ENCODE measurements around the gene PIK3R5.
"Not testable (repeated sequence)": the region's sequence is repeated elsewhere in the genome, so short reads cannot be mapped to it uniquely, and the experiment has no call there.

PIK3R5 gene

DNA sequence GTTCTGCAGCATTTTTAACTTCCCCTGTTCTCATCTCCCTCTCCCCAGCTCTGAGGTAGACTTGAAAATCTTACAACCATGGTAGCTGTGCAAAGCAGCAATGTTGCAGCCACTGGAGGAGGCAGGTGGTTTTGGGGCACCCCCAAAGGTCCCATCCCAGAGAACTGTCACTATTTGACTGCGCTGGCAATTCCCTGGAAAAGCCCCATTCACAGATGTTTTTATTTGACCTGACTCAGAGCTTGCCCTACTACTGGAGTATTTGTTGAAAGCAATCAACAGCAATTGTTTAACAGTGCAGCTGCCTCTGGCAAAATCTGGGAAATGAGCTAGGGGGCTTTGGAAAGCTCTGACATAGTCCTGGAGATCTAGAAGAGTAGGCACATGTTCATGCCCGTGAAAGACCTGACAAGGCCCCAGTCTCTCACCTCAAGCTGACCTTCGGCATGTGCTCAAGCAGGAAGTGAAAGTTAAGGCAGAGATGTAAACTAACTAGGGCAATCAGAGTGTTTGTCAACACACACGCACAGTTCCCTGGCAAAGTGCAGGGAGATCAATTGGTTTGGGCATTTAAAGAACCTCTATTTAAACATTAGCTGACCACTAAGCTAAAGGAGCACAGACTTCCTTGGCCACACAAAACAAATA, 19.7 kb upstream of the PIK3R5 start:
- DNase-seq, result no peak

DNA sequence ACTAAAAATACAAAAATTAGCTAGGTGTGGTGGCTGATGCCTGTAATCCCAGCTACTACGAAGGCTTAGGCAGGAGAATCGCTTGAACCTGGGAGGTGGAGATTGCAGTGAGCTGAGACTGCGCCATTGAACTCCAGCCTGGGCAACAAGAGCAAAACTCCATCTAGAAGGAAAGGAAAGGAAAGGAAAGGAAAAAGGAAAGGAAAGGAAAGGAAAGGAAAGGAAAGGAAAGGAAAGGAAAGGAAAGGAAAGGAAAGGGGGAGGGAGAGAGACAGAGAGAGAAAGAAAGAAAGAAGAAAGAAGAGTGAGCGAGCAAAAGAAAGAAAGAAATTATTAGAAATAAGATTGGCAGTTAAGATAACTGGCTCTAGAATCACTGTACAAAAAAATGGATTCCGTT, 18.7 kb upstream of the PIK3R5 start:
- DNase-seq, result not testable (repeated sequence)

DNA sequence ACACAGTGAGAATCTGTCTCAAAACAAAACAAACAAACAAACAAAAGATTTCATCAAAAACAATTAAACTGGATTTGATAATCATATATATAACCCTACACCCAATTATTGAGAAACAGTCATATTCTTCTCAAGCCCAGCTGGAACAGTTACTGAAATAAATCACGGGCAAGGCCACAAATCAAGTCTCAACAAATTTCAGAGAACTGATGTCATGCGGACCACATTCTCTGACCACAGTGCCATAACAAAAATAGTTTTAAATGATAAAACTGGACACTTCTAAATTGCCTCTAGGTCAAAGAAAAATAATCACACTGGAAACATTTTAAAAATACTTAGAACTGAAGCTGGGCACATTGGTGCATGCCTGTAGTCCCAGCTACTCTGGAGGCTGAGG, 15.9 kb upstream of the PIK3R5 start:
- DNase-seq, result no peak

DNA sequence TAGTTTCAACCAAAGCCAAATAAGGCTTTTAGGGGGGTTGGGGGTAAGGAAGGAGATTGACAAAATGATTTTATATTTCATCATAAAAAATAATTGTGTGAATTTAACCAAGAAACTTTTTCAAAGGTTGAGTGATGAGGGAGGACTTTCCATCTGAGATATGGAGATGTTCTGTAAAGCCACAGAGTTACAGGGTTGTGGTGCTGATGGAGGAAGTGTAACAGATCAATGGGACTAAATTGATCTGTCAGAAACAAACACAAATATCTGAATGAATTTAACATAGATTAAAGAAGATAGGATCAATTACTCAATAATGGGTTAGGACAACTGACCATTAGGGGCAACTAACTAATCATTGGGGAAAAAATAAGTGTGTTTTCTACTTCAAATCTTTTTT, 14.2 kb upstream of the PIK3R5 start:
- no peak for DNase-seq

DNA sequence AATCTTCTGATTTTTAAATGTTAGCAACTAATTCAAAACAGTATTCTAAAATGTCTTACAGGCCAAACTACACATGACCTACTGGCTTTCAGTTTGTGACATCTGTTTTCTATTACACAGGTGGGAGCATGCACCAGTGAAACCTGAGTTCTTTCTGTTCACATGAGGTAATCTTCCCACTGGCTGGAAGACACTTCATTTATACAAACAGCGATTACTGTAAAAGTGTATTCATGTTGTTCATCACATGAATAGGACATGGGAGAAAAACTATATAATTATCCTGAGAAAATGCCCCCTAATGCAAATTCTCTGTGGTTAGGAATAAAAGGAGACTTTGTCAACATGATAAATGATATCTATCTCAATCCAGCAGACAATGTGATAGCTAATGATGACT, 11.1 kb upstream of the PIK3R5 start:
- no peak for DNase-seq

DNA sequence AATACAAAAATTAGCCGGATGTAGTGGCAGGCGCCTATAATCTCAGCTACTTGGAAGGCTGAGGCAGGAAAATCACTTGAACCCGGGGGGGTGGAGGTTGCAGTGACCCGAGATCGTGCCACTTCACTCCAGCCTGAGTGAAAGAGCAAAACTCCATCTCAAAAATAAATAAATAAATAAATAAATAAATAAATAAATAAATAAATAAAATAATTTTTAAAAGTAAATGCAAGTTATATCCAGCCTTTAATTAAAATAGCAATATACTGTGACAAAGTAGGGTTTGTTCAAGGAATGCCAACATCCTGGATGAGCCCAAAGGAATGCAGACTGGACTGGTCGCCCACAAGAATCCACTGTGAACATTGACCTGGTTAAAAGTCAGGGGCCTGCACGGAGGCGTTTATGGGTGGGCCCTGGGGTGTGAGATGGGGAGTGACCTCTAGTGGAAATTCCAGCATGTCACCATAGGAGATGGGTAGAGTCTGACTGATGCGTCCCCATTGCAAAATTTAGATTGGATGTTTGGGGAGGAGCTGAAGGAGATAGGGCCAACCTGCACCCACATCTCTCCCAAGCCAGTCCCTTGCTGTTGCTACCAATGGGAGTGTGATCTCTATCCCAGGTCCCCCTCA, 9.7 kb upstream of the PIK3R5 start:
- no peak for DNase-seq

DNA sequence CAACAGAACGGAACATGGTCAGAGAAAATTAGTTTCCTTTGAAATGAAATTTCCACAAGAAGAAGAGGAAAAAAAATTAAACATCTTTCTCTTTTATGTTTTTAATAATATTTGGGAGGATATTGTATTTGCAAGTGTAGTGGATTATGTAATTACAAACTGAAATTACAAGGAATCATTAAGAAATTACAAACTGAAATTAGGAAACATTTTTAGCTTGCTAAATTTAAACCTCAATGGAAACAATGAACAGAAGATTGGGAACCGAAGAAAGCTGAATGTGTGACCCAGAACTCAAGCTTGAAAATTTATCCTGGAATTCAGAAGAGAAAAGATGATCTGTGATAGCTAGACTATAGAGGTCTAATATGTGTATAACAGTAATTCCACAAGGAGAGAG, 4.4 kb upstream of the PIK3R5 start:
- DNase-seq, result no peak

DNA sequence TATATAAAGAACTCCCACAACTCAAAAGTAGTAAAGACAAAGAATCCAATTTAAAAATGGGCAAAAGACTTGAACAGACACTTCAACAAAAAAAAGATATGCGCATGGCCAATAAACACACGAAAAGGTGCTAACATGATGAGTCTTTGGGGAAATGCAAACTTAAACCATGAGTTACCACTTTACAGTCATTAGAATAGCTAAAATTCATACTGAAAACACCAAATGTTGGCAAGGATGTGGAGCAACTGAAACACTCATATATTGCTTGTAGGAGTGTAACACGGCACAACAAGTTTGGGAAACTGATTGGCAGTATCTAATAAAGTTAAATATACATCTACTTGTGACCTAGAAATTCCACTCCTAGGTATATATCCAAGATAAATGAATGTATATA, 3.0 kb upstream of the PIK3R5 start:
- DNase-seq, result no peak

DNA sequence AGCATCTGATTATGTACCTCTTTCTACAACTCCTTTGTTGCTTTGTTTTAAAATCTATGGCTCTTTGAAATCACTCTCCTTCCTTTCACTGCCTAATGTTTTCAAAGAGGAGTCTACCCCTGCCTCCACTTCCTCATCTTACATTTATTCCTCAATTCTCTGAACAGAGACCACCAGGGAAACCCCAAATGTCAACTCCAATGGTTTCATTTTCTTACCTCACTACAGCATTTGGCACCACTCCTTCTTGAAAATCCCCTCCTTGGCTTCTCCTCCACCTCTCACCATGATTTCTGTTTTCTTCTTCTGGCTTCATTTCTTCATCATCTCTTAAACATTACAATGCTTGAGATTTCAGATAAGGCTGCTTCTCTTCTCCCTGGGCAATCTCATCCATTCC, 2.4 kb upstream of the PIK3R5 start:
- DNase-seq, result no peak

DNA sequence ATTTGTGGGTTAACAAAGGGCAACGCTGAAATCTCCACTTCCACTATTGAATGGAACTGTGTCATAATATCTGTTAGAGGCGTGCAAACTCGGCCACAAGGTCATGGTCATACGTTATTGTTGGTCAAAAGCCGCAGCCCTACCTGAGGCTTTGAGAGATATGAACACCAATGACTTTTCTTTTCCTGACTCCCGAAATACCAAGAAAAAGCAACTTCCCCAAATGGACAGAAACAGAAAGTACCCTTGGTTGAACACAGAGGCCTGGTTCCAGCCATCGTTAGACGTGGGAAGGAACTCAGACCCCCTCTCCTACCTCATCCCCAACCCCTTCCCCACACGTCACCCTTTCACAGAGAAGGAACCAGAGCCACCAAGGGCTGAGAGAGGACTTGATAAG, 1.4 kb upstream of the PIK3R5 start:
- DNase-seq, result no peak

DNA sequence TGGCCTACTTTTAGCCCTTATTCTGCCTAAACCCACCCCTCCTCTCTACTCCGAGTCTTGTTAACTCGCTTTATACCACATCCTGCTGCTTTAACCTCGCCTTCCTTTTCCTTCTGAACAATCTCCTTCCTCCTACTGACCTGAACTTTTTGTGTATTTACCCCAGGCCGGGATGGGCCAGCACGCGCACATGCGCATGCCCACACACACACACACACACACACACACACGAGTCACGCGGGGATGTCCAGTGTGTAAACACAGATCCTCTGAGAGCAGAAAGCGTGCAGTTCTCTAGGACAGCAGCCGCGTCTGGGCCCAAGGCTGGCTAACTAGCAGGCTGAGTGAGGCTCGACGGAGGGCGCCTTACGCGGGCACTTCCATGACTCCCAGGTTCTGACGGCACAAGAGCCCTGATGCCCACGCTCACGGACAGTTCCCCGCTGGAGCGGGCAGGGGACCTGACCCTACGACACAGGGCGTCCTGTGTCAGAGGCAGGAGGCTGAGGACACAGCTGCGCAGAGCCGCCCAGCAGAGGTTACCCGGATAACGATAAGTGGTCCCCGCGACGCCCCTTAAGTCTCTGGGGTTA, 610 bp downstream of the PIK3R5 start:
- no peak for DNase-seq

DNA sequence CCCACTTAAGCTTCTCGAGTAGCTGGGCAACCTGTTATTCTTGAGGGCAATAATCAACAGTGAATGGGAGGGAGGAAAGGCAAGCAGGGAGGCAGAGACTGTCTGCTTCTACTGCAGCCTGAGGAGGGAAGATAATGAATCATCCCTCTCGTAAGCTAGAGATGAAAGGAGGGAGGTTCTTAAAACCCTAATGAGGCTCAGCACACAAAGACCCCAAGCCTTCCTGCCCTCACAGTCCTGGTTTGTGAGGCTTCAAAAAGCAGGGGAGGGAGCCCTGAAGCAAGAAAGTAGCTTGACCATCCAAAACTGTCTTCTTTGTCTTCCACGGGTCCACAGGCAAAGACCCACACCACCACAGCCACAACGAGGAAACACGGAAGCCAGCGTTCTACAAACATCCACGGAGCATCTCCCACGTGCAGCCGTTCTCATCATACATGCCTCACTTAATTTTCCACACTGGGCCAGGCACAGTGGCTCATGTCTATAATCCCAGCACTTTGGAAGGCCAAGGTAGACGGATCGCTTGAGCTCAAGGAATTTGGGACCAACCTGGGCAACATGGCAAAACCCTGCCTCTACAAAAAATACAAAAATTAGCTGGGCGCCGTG, 1.8 kb downstream of the PIK3R5 start:
- no peak for DNase-seq

DNA sequence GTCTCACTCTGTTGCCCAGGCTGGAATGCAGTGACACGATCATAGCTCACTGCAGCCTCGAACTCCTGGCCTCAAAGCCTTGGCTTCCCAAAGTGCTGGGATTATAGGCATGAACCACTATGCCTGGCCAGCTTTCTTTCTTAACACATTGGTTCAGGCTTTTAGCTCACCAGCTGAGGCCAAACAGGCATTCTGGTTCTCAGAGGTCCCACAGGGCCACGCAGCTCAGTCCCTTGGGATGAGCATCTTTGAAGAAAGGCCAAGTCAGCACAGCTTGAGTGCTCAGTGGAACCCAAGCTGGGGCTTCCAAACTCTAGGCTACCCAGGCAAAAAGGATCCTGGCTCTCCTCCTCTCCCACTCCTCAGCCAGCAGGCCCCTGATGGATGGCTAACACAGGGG, 2.5 kb downstream of the PIK3R5 start:
- no peak for DNase-seq

DNA sequence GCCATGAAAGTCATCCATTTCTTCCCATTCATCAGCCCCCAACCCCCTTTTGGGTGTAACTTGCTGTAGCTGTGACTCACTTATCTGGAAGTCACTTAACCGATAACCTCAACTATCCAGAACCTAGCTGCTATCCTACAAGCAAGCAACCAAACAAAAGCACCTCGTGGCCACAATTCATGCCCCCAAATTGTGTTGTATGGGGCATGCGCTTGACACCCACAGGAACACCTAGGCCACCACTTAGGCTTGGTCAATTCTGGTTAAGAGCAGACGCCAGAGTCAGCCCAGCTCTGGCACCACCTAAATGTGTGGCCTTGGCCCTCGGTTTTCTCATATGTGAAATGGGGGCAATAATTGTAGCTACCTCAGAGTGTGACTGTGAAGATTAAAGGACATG, 3.7 kb downstream of the PIK3R5 start:
- DNase-seq, result no peak

DNA sequence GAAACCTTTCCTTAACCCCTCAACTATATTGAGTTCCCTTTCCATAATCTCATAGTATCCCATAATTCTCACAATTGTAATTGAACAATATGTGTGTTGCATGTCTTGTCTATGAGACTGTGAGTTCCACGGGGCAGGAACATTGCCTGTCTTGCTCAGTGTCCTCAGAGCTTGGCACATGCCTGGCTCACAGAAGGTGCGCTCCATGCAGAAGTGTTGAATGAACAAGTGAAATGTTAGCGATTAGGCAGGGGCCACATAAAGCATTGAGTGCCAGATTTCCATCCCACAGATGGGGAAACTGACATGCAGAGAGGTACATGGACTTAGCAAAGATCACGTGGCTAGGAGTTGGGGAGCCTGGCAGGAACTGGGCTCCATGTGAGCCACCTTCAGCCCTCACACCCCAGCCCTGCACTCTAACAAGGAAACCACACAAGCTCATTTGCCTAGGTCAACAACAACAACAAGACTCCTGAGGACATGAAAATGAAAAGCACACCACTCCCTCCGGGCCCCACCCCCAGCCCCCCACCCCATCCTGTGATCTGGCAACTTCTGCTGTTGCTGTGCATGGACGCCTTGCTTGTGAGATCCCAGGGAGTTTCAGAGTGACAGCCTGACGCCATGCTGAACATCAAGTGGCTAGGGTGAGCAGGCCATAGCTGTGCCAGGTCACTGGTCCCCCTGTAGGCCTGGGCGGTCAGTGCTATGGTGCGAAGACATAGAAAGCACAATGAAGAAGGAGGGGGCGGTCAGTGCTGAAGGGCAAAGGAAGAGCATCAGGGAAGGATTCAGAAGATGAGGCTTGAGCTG, 5.0 kb downstream of the PIK3R5 start:
- no peak for DNase-seq

DNA sequence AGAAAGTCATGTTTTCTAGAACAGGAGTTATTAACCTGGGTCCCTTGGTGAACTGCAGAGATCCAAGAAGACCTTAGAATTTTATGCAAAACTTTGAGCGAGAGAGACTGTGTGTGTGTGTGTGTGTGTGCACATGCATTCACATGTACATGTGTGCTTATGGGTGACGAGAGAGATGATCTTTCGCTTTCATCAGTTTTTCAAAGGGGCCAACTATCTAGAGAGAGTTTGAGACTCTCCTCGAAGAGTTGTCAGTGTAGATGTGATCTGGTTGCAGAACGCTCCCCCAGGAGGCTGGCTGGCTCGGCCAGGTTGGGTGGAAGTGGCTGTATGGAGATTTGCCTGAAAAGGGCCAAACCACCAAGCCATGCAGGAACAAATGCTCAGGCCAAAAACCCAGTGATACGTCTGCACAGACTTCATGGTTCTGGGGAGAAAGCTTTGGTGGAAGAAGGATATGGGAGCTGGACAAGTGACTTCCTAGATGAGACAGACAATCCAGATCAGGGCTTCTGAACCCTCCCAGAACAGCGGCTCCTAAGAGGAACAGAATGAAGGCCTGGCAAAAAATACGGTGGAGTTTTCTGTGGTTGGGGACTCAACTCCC, 6.1 kb downstream of the PIK3R5 start:
- DNase-seq, result no peak

DNA sequence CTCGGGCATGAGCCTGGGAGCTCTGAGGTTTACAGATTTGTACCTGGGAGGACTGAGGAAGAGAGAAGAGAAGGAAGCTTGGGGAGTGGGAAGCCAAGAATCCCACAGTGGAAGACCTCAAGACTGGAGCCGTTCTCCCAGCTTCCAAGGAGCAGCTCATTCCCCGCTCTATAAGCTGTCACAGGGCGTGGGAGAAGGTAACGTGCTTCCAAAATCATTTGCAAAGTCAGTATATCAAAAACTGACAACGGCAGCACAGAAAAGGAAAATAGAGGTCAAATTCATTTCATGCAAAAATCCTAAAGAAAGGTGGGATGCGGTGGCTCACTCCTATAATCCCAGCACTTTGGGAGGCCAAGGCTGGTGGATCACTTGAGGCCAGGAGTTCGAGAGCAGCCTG, 7.8 kb downstream of the PIK3R5 start:
- DNase-seq, result no peak

DNA sequence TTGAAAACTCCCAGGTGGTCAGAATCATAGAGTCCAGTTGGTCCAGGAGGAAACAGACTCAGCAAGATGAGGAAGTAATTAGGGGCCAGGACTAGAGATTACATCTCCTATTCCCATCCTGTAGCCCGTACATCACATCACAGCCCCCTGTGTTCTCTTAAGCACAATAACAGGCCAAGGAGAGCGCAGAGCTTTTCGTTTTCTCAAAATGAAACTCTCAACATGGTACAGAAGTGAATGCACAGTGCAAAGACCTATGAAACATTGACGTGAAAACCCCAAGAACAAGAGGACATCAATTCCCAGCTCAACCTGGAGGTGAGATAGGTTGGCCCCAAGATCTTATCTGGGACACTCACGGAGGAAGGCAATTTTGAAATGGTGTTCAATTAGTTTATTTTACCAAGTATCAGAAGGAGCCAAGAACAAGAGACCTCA, 9.0 kb downstream of the PIK3R5 start:
- no peak for DNase-seq

DNA sequence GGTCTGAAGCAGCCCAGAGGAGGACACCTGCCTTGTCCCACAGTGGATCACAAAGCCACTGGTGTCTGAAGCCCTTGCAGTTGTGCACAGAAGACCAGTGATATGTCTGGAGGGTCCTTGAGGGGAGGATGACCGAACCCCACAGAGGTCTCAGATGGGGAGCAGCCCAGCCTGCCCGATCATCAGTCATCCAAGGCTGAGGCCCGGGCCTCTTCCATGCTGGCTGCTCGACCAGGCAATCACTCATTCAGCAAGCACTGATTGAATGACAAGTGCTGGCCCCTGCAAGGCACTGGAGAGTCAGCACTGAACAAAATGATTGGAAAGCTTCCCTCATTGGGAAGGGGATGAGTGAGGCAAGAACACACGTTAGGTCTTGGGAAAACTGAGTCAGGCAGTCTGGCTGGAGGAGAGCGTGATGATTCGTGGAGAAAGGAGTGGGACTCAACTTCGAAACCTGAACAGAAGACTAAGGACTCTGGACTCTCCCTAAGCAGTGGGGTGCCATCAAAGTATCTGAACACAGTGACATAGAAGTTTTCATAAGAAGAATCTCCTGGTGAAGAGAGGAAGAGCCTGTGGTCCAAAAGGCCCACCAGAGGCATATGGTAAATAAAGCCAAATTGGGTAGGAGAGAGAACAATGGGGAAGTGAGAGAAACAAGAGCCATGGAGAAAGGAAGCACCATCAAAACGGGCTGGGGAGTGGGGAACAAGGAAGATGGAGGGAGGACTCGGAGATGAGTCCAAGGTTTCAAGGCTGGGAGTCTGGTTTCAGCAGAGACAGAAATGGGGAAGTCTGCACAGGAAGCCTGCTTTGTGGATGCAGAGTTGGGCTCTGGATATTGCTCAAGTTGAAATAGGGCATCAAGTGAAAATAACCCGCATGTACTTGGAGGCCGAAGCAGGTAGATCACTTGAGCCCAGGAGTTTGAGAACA, 10.2 kb downstream of the PIK3R5 start:
- DNase-seq, result no peak

DNA sequence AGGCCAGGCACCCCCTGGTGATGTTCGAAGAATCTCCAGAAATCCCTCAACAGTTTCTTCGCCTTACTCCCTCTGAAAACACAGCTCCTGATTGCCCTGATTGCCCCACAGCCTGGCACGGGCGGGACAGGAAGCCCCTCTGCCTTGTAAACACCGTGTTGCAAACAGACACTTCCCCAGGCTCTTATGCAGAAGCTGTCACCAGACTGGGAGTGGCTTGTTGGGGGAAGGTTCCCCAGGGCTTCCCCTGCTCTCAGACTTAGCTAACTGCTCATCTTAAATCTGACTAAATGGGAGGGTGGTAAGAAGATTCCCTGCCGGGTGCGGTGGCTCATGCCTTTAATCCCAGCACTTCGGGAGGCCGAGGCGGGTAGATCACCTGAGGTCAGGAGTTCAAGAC, 11.2 kb downstream of the PIK3R5 start:
- DNase-seq, result no peak

DNA sequence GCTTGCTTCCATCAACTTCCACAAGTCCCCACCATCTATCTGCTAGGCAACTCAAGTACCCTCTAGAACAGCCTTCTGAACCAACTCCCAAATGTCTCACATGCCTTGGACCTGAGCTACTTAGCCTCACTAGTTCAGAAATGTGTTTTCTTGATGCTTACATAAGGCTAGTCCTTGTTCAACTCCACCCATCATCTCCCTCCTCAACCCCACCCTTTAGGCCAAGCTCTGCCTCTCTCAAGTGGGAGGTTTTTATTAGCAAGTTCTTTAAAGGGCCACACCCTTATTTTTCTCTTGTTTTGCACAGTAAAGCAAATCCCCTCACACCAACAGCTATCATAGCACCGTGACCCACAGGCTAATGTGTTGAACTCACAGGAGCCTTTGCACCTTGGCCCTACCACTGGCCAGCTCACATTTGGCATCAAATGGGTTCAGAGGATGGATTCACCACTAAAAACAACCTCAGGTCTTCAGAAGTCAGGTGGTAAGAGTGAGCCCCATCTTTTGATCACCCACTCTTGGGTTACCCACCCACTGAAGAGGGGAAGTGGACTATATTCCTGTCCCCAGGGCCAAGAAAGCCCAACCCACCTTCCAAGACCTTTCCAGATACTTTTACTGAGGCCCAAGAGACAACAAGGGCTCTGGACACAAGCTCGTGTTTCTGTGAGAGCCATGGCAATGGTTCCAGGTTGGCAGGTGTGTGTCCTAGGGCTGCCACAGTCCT, 12.2 kb downstream of the PIK3R5 start:
- no peak for DNase-seq

Measured in NCI-H2029 treated with DMSO at 0.1 percent for 48 hours (cell line).